Esophagus squamous epithelium (tissue), 5 donors: ENCODE measurements around the gene PDK4. TPM values are rescaled to one million over a fixed set of nuclear protein-coding genes. Genes with fewer than 3 reads are reported as not detected.

Experiments used
- DNase-seq: peaks from one replicate; lab custom pipeline; 2025; lab: John Stamatoyannopoulos, UW
- H3K27ac ChIP-seq, 4 donors: fragments of 200-600 bp; sonication (generic); one replicate each; pipeline ENCODE4 v1.5.1; 2016 to 2019; ENCODE audit warnings: mild to moderate bottlenecking in 1 of 4
- H3K27me3 ChIP-seq, 4 donors: fragments of 200-600 bp; sonication (generic); 1 replicate in 3 of 4; 2 replicates in 1 of 4; pipeline versions ENCODE4 v1.5.1 to v1.6.0; 2017 to 2021; ENCODE audit warnings: antibody characterized with exemption in 1 of 4
- H3K36me3 ChIP-seq, 3 donors: fragments of 200-600 bp; sonication (generic); one replicate each; pipeline ENCODE4 v1.5.1; 2016 to 2019
- H3K4me1 ChIP-seq, 3 donors: fragments of 200-600 bp; sonication (generic); one replicate each; pipeline ENCODE4 v1.5.1; 2017 to 2019
- H3K4me3 ChIP-seq, 4 donors: fragments of 200-600 bp; sonication (generic); 1 replicate in 3 of 4; 2 replicates in 1 of 4; pipeline ENCODE4 v1.5.1; 2016 to 2019; ENCODE audit warnings: mild to moderate bottlenecking in 2 of 4, moderate library complexity in 1 of 4
- H3K9me3 ChIP-seq, 3 donors: fragments of 200-600 bp; sonication (generic); one replicate each; pipeline ENCODE4 v1.5.1; 2016 to 2019
- CTCF ChIP-seq, 6 experiments: fragments of 450-650 bp in 4 of 6; fragments of 200-600 bp in 2 of 6; sonication (generic) in 2 of 6; IDR thresholded peaks; one replicate each; pipeline ENCODE4 v1.5.1; 2016 to 2019; ENCODE audit warnings: antibody characterized with exemption in 6 of 6, mild to moderate bottlenecking in 4 of 6, moderate library complexity in 4 of 6
- POLR2A ChIP-seq, 4 donors: fragments of 450-650 bp; IDR thresholded peaks; one replicate each; pipeline ENCODE4 v1.6.1; 2017; ENCODE audit warnings: antibody characterized with exemption in 4 of 4, mild to moderate bottlenecking in 4 of 4, moderate library complexity in 3 of 4
- WGBS, 2 donors: methylation state at CpG; one replicate each; pipeline ENCODE4 v1.1.5; 2018; 5-methylcytosine and 5-hydroxymethylcytosine counted together
- intact Hi-C: fragments of 100-400 bp; cut with DNase I; formaldehyde crosslinking; loops from one replicate; pipeline ENCODE4 v1.15.0; 2022
- total RNA-seq, 4 donors: library from RNA; depleted of rRNA; stranded (reverse); fragments of >200 nt; gene quantifications; one replicate each; pipeline ENCODE4 v1.1.0, GENCODE V29; 2016
- donor health status: DM: yes; HTN: yes; CAD: no.

PDK4 gene
- total RNA-seq, 4 donors from 2014 or later: 4.1 to 129 (median 64.6) TPM

GRCh38 chr7:95590387-95591248 is 5.7 kb downstream of the PDK4 start:
- no peak for DNase-seq
- Histone ChIP-seq H3K27ac (peak overlapping the region in 3 of 4 donors; percentile 70 to 94 (median 93)), H3K4me1 (peaks cover 0 to 49% (median 0%) of the 10 kb centered on the region in 3 donors), H3K4me3 (peak overlapping the region in 3 of 4 donors; percentile 69 to 86 (median 74)), H3K27me3 (no peaks in the 10 kb centered on the region), H3K9me3 (no peaks in the 10 kb centered on the region), H3K36me3 (peaks cover 0 to 85% (median 27%) of the 10 kb centered on the region in 3 donors)
- WGBS, 2 donors: 45 to 56% methylated on average over 5 of the region's 5 CpGs
- intact Hi-C loops: no loop called here
- TF ChIP-seq POLR2A (IDR thresholded peaks at IDR 0.05) (peak in 1 of 4 donors; percentile 28), CTCF (IDR thresholded peaks at IDR 0.05) (no peak)

GRCh38 chr7:95589766-95590165 is 6.5 kb downstream of the PDK4 start:
- intact Hi-C loops: no loop called here
- TF ChIP-seq CTCF (IDR thresholded peaks at IDR 0.05) (no peak), POLR2A (IDR thresholded peaks at IDR 0.05) (no peak)
- WGBS, 2 donors: 88 to 100% methylated on average over 1 of the region's 1 CpG
- Histone ChIP-seq H3K4me3 (peak overlapping the region in 3 of 4 donors; percentile 69 to 86 (median 74)), H3K27me3 (no peaks in the 10 kb centered on the region), H3K9me3 (no peaks in the 10 kb centered on the region), H3K27ac (peak overlapping the region in 3 of 4 donors; percentile 64 to 94 (median 93)), H3K4me1 (peaks cover 0 to 55% (median 0%) of the 10 kb centered on the region in 3 donors), H3K36me3 (peaks cover 0 to 93% (median 27%) of the 10 kb centered on the region in 3 donors)
- DNase-seq: no peak

- intact Hi-C loops: no loop called here
- H3K4me3 ChIP-seq: peak overlapping the region in 3 of 4 donors; percentile 9 to 86 (median 69)
- no peak for DNase-seq
Measured at GRCh38 chr7:95589031-95589430, 7.3 kb downstream of the PDK4 start.

GRCh38 chr7:95586951-95587301 is 9.4 kb downstream of the PDK4 start:
- DNase-seq: no peak
- intact Hi-C loops: no loop called here
- peaks cover 0 to 79% (median 24%) of the 10 kb centered on the region in 3 donors for H3K36me3 ChIP-seq
- TF ChIP-seq CTCF (IDR thresholded peaks at IDR 0.05): no peak
- H3K4me3 ChIP-seq: peak overlapping the region in 1 of 4 donors; percentile 86
- peak overlapping the region in 3 of 4 donors; percentile 37 to 94 (median 47) for H3K27ac ChIP-seq
- 75 to 91% methylated on average over 3 of the region's 3 CpGs for WGBS, 2 donors
- H3K27me3 ChIP-seq: no peaks in the 10 kb centered on the region
- no peaks in the 10 kb centered on the region for H3K9me3 ChIP-seq
- H3K4me1 ChIP-seq: peaks cover 0 to 55% (median 0%) of the 10 kb centered on the region in 3 donors

More at GRCh38 chr7:95589031-95589430, 7.3 kb downstream of the PDK4 start:
- peak overlapping the region in 3 of 4 donors; percentile 64 to 94 (median 93) for H3K27ac ChIP-seq
- H3K4me1 ChIP-seq: peaks cover 0 to 55% (median 0%) of the 10 kb centered on the region in 3 donors
- no peaks in the 10 kb centered on the region for H3K27me3 ChIP-seq
- peaks cover 0 to 95% (median 32%) of the 10 kb centered on the region in 3 donors for H3K36me3 ChIP-seq
- TF ChIP-seq POLR2A (IDR thresholded peaks at IDR 0.05) (peak in 1 of 4 donors; percentile 4), CTCF (IDR thresholded peaks at IDR 0.05) (no peak)
- no peaks in the 10 kb centered on the region for H3K9me3 ChIP-seq

- H3K27me3 ChIP-seq: no peaks in the 10 kb centered on the region
Measured at GRCh38 chr7:95585426-95585789, 10.9 kb downstream of the PDK4 start.

More at GRCh38 chr7:95585426-95585789, 10.9 kb downstream of the PDK4 start:
- Histone ChIP-seq H3K9me3 (no peaks in the 10 kb centered on the region), H3K27ac (peak overlapping the region in 2 of 4 donors; percentile 9 to 22), H3K4me3 (peak overlapping the region in 1 of 4 donors; percentile 86), H3K36me3 (peaks cover 0 to 65% (median 10%) of the 10 kb centered on the region in 3 donors), H3K4me1 (peaks cover 0 to 50% (median 0%) of the 10 kb centered on the region in 3 donors)
- no peak for DNase-seq
- whole genome bisulfite sequencing, 2 donors: 63 to 75% methylated on average over 3 of the region's 3 CpGs
- TF ChIP-seq POLR2A (IDR thresholded peaks at IDR 0.05): no peak
- TF ChIP-seq CTCF (IDR thresholded peaks at IDR 0.05): no peak
- intact Hi-C loops: no loop called here
